Measurements from ENCODE around the gene MED13L. TPM values are rescaled to one million over a fixed set of nuclear protein-coding genes. Genes with fewer than 3 reads are reported as not detected.
"Not testable (repeated sequence)": the region's sequence is repeated elsewhere in the genome, so short reads cannot be mapped to it uniquely, and the experiment has no call there.

Gene MED13L
- total RNA-seq, 1 experiment from 2014 or later: 69.5 TPM

DNA sequence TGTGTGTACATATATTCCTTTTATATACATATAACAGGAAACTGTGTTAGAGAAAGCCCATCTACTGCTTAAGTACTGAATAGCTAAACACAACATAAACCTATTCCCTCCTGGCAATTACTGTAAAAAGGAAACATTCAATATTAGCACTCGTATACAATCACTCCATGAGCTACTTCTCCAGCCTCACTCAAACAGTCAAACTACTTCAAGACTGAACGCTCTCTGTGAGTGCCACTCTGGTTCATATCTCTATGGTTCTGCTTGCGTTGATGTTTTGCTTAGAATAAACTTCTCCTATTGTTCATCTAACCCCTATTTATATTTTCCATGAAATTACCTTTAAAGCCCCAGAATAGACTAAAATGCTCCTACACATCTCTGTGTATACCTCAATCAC lies 243.7 kb downstream of the MED13L start:
- peaks cover 18% of the 10 kb centered on the region for H3K4me1 ChIP-seq (replicated peaks)
- no peaks in the 10 kb centered on the region for H3K27me3 ChIP-seq (replicated peaks)
- H3K4me3 ChIP-seq: no peak overlapping the region
- no peak for DNase-seq (ENCODE audit: low read depth in 1 of 2, low spot score in 2 of 2)
- H3K36me3 ChIP-seq: 0 out of 2 replicates have a peak, but pooled peaks cover 3% of the 10 kb centered on the region
- H3K27ac ChIP-seq: no peak overlapping the region
- H3K9me3 ChIP-seq (replicated peaks): no peaks in the 10 kb centered on the region

DNA sequence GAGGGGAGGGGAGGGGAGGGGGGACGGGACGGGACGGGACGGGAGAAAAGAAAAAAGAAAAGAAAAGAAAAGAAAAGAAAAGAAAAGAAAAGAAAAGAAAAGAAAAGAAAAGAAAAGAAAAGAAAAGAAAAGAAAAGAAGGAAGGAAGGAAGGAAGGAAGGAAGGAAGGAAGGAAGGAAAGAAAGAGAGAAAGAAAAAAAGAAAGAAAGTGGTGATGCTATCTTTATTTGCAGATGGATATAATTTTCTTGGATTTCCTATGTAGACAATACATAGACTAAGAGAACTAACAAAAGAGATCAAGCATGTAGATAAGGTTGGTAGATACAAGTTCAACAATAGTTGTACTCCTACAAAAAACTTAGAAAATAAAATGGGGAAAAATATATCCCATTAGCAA lies 245.9 kb downstream of the MED13L start:
- H3K9me3 ChIP-seq (replicated peaks); H3K4me3 ChIP-seq; H3K36me3 ChIP-seq; H3K27ac ChIP-seq; H3K4me1 ChIP-seq (replicated peaks); H3K27me3 ChIP-seq (replicated peaks); DNase-seq (ENCODE audit: low read depth in 1 of 2, low spot score in 2 of 2): not testable (repeated sequence)

DNA sequence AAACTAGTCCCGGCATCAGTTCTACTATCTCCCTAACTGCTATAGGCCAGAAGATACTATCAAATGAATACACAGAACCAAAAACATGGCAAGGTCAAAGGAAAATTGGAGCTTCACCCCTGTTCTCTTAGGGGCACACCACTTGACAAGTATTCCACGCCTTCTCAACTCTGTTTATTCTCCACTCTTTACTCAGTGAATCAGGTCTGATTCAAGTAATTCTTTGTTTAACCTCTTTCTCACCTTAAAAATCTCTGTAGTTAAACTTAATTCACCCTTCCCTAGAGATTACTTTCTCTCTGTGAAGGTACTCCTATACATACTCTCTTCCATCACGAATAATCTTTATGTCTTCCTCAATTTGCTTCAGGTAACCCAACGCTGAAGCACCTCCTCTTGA lies 248.9 kb downstream of the MED13L start:
- DNase-seq (ENCODE audit: low read depth in 1 of 2, low spot score in 2 of 2): no peak
- no peak overlapping the region for H3K4me3 ChIP-seq
- 0 out of 2 replicates have a peak, but pooled peaks cover 3% of the 10 kb centered on the region for H3K36me3 ChIP-seq
- H3K4me1 ChIP-seq (replicated peaks): no peaks in the 10 kb centered on the region; the same call in 1 of the 2 replicates
- H3K9me3 ChIP-seq (replicated peaks): no peaks in the 10 kb centered on the region
- H3K27me3 ChIP-seq (replicated peaks): no peaks in the 10 kb centered on the region
- H3K27ac ChIP-seq: no peak overlapping the region

DNA sequence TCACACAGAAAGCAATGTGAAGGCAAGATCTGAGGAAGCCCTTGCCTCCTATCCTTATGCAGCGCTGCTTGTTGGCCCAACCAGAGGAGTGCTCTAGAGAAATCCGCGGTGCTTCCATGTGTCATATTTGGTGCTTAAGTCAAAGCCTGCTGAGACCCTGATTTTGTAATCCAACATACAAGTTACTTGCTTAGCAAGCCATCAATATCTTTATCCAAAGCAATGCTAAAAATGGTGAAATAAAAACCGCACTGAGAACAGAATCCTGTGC lies 250.0 kb downstream of the MED13L start:
- Histone ChIP-seq H3K4me3 (no peak overlapping the region), H3K36me3 (0 out of 2 replicates have a peak, but pooled peaks cover 3% of the 10 kb centered on the region), H3K27ac (no peak overlapping the region), H3K27me3 (replicated peaks) (no peaks in the 10 kb centered on the region), H3K4me1 (replicated peaks) (no peaks in the 10 kb centered on the region; the same call in 1 of the 2 replicates), H3K9me3 (replicated peaks) (no peaks in the 10 kb centered on the region)
- DNase-seq (ENCODE audit: low read depth in 1 of 2, low spot score in 2 of 2): no peak

DNA sequence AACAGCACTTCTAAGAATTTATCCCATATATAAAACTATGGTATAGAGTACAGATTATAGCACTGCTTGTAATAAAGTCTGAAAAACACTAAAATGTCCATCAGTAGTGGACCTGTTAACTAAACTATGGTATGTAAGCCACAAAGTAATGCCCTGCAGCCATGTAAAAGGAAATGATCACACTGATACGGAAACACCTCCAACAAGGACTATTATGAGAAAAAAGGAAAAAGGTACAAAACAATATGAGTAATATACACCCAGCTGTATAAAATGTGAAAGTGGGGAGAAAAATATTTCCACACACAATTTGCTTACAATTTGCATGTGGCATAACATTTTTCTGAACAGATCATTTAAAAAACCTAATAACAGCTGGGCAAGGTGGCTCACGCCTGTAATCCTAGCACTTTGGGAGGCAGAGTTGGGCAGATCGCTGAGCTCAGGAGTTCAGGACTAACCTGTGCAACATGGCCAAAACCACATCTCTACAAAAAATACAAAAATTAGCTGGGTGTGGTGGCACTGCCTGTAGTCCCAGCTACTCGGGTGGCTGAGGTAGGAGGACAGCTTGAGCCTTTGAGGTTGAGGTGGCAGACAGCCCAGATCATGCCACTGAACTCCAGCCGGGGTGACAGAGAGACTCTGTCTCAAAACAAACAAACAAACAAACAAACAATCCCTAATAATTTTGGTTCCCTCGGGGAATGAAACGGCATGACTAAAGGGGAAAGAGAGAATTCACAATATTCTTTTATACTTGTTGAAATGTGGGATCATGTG lies 250.5 kb downstream of the MED13L start:
- Histone ChIP-seq H3K27me3 (replicated peaks) (no peaks in the 10 kb centered on the region), H3K9me3 (replicated peaks) (no peaks in the 10 kb centered on the region), H3K36me3 (0 out of 2 replicates have a peak, but pooled peaks cover 3% of the 10 kb centered on the region), H3K27ac (no peak overlapping the region), H3K4me1 (replicated peaks) (no peaks in the 10 kb centered on the region; the same call in 1 of the 2 replicates), H3K4me3 (no peak overlapping the region)
- no peak for DNase-seq (ENCODE audit: low read depth in 1 of 2, low spot score in 2 of 2)

DNA sequence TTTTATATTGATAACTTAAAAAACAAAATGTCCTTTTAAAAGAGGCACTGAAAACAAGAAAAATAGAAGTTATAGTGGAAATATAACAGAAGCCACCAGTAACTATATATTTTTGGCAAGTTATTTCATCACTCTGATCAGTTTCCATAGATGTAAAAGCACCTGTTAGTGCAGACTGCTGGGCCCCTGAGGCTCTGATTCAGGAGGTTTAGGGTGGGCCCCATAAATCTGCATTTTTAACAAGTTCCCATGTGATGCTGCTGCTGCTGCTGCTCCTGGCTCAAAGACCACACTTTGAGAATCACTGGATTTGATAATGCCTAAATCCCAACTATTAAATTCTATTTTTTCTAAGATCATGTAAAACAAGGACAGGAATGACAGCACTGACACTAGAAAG lies 251.1 kb downstream of the MED13L start:
- no peak overlapping the region for H3K27ac ChIP-seq
- no peak for DNase-seq (ENCODE audit: low read depth in 1 of 2, low spot score in 2 of 2)
- H3K4me1 ChIP-seq (replicated peaks): no peaks in the 10 kb centered on the region; the same call in 1 of the 2 replicates
- 0 out of 2 replicates have a peak, but pooled peaks cover 3% of the 10 kb centered on the region for H3K36me3 ChIP-seq
- H3K27me3 ChIP-seq (replicated peaks): no peaks in the 10 kb centered on the region
- H3K9me3 ChIP-seq (replicated peaks): no peaks in the 10 kb centered on the region
- H3K4me3 ChIP-seq: no peak overlapping the region

DNA sequence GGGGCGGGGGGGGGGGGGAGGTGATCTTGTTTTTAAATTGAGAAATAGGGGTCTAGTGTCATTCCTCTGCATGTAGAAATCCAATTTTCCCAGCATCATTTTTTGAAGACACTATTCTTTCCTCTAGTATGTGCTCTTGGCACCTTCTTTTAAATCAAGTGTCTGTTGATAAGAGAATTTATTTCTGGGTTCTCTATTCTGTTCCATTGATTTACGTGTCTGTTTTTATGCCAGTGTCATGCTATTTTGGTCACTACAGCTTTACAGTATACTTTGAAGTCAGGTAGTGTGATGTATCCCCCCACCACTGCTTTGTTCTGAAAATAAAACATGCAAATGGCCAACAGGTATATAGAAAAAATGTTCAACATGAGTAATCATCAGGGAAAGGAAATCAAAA lies 252.7 kb downstream of the MED13L start:
- H3K27ac ChIP-seq: no peak overlapping the region
- DNase-seq (ENCODE audit: low read depth in 1 of 2, low spot score in 2 of 2): no peak
- no peaks in the 10 kb centered on the region; the same call in 1 of the 2 replicates for H3K4me1 ChIP-seq (replicated peaks)
- no peak overlapping the region for H3K4me3 ChIP-seq
- no peaks in the 10 kb centered on the region for H3K27me3 ChIP-seq (replicated peaks)
- no peaks in the 10 kb centered on the region for H3K9me3 ChIP-seq (replicated peaks)
- peaks cover 6% of the 10 kb centered on the region for H3K36me3 ChIP-seq

DNA sequence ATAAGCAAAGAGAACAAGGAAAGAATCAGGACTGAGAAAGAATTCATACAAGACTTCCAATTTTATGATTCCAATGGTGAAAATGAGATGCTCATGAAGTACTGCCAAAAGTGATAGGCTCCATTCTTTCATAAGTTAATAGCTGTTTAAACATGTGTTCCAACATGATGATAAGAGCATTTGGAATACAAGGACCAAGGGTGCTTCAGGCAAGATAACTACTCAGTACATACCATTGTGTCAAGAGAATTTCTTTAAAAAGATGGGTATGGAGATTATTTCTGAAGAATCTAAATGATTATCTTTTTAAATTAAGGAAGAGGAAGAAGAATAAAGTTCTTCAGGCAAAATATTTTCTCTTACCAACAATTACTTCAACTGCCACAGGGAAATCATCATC lies 258.1 kb downstream of the MED13L start:
- no peak for DNase-seq (ENCODE audit: low read depth in 1 of 2, low spot score in 2 of 2)
- H3K4me1 ChIP-seq (replicated peaks): peaks cover 8% of the 10 kb centered on the region; the same call in 1 of the 2 replicates
- no peak overlapping the region for H3K4me3 ChIP-seq
- no peaks in the 10 kb centered on the region for H3K27me3 ChIP-seq (replicated peaks)
- no peak overlapping the region for H3K27ac ChIP-seq
- no peaks in the 10 kb centered on the region for H3K9me3 ChIP-seq (replicated peaks)
- peaks cover 40% of the 10 kb centered on the region for H3K36me3 ChIP-seq

DNA sequence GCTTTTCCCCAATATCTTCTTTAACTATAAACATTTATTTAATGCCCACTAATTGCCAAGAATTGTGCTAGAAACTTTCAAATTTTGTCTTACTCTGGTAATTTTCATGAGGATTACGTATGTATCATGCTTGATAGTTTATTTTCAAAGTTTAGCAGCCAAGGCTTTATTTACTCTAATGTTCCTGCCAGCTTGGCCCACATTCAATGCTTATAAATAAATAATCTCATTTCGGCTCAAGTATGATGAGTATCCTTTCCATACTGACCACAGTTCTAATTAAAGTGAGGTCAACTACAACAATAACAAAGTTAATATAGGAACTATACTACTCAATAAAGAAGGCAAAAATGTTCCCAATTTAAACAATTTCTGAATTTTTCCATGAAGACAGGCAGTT lies 259.2 kb downstream of the MED13L start:
- no peak overlapping the region for H3K4me3 ChIP-seq
- H3K9me3 ChIP-seq (replicated peaks): no peaks in the 10 kb centered on the region
- peaks cover 8% of the 10 kb centered on the region; the same call in 1 of the 2 replicates for H3K4me1 ChIP-seq (replicated peaks)
- no peak overlapping the region for H3K27ac ChIP-seq
- no peak for DNase-seq (ENCODE audit: low read depth in 1 of 2, low spot score in 2 of 2)
- H3K36me3 ChIP-seq: peaks cover 49% of the 10 kb centered on the region
- no peaks in the 10 kb centered on the region for H3K27me3 ChIP-seq (replicated peaks)

DNA sequence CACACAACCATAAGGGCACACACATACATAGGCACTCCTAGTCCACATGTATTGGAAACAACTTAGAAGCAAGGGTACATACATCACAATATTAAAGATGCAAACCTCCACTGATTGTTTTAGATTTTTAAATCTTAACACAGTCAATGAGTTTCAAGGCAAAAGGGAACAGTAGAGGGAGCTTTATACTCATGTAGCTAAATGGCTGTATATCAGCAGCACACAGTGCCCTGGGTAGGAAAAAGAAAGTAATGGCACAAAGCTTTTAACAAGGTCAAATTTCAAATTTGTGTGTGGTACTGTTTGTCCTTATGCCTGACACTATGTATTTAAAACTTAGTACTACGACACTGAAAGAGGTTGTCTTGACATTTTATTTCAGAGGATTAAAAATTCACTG lies 262.0 kb downstream of the MED13L start:
- peak in 1 of 2 experiments; percentile 32 for DNase-seq (ENCODE audit: low read depth in 1 of 2, low spot score in 2 of 2)
- H3K9me3 ChIP-seq (replicated peaks): no peaks in the 10 kb centered on the region
- H3K27ac ChIP-seq: no peak overlapping the region
- no peak overlapping the region for H3K4me3 ChIP-seq
- H3K27me3 ChIP-seq (replicated peaks): no peaks in the 10 kb centered on the region
- peaks cover 66% of the 10 kb centered on the region for H3K36me3 ChIP-seq
- peaks cover 8% of the 10 kb centered on the region; the same call in 1 of the 2 replicates for H3K4me1 ChIP-seq (replicated peaks)

DNA sequence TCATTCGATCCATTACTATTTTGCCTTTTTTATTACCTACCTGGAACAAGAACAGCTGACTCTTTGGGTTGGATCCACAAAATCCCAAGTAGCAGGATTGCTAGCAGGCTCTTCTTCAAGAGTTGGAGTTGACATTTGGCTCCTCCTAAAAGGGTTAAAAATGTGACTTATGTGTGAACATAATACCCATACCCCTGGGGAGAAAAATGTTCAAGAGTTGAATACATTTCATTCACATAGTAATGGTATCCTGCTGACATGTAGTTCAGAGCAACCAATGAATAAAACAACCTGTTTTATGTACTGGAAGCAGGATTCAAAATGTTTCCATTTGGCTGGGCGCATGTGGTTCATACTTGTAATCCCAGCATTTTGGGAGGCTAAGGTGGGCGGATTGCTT lies 264.7 kb downstream of the MED13L start:
- peaks cover 3% of the 10 kb centered on the region; the same call in 1 of the 2 replicates for H3K4me1 ChIP-seq (replicated peaks)
- H3K36me3 ChIP-seq: peaks cover 63% of the 10 kb centered on the region
- DNase-seq (ENCODE audit: low read depth in 1 of 2, low spot score in 2 of 2): no peak
- H3K4me3 ChIP-seq: no peak overlapping the region
- H3K27ac ChIP-seq: no peak overlapping the region
- H3K27me3 ChIP-seq (replicated peaks): no peaks in the 10 kb centered on the region
- H3K9me3 ChIP-seq (replicated peaks): no peaks in the 10 kb centered on the region

DNA sequence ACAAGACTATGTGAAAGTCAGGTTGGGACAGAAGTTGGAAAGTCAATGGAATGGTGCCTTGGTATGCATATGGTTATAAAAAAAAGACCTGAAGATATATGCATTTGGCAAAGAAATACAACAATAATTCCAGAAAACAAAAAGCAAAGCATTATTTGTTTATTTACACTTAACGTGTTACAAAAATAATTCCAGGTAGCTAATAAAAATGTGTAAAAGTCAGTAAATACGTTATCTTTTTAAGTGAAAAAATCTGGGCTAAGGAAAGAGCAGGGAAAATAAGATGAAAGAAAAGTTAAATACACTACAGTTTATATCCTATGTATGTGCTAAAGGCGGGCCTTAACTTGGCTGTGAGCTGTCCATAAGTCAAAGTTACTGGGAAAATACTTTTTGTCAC lies 266.3 kb downstream of the MED13L start:
- Histone ChIP-seq H3K36me3 (peaks cover 71% of the 10 kb centered on the region), H3K27me3 (replicated peaks) (no peaks in the 10 kb centered on the region), H3K4me3 (no peak overlapping the region), H3K9me3 (replicated peaks) (no peaks in the 10 kb centered on the region), H3K27ac (no peak overlapping the region), H3K4me1 (replicated peaks) (no peaks in the 10 kb centered on the region)
- no peak for DNase-seq (ENCODE audit: low read depth in 1 of 2, low spot score in 2 of 2)

DNA sequence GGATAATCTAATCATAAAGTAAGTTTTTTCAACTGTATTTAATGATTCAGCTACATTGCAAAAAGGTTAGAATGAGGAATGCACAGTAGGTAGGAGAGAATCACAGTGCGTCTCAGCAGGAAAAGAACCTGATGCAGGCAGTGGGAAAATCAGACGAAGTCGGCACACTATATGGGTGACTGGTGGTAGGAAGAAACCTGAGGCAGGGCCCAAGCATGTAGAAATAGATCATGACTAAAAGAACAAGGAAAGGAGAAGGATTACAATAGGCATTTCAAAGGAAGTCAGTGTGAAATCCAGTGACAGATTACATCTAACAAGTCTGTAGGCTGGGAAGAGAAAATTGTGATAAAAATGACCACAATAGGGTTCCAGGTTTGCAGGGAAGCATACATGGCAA lies 267.0 kb downstream of the MED13L start:
- DNase-seq (ENCODE audit: low read depth in 1 of 2, low spot score in 2 of 2): no peak
- H3K9me3 ChIP-seq (replicated peaks): no peaks in the 10 kb centered on the region
- H3K36me3 ChIP-seq: peaks cover 78% of the 10 kb centered on the region
- H3K27me3 ChIP-seq (replicated peaks): no peaks in the 10 kb centered on the region
- no peak overlapping the region for H3K27ac ChIP-seq
- no peaks in the 10 kb centered on the region for H3K4me1 ChIP-seq (replicated peaks)
- no peak overlapping the region for H3K4me3 ChIP-seq

DNA sequence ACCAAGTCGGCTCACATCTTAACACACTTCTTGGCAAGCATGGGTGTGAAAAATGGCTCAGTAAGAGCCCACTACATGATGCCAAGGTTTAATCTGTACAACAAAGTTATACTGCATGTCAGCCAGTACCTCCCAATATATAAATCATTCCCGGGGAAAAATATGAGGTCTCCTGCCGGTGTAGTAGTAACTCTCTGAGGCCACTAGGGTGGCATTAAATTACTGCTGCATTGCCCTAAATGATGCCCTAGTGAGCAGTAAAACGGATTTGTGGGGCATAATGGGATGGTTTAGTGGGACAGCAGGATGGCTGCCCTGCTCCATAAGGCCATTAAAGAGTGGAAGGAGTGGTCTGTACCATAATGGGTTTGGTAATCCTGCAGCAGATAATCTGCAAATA lies 267.7 kb downstream of the MED13L start:
- H3K27me3 ChIP-seq (replicated peaks): no peaks in the 10 kb centered on the region
- no peak overlapping the region for H3K4me3 ChIP-seq
- H3K27ac ChIP-seq: no peak overlapping the region
- peaks cover 77% of the 10 kb centered on the region for H3K36me3 ChIP-seq
- H3K9me3 ChIP-seq (replicated peaks): no peaks in the 10 kb centered on the region
- no peak for DNase-seq (ENCODE audit: low read depth in 1 of 2, low spot score in 2 of 2)
- no peaks in the 10 kb centered on the region for H3K4me1 ChIP-seq (replicated peaks)

DNA sequence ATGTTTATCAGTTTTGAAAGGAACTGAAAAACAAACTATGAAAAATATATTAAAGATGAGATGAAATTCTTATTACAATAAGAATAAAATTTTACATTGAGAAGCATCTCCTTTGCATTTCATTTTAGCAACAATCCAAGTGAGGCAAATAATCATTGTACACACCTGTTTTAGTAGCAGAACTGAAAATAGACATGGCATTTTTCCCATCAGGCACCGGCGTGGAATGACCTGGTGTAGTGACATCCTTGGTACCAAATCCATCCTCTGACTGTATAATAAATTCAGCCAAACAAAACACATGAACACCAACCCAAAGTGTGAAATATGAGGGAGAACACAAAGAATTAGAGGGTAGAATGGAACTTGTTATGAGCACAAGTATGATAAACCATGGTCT lies 271.4 kb downstream of the MED13L start:
- H3K36me3 ChIP-seq: peaks cover 72% of the 10 kb centered on the region
- H3K4me1 ChIP-seq (replicated peaks): no peaks in the 10 kb centered on the region
- no peak for DNase-seq (ENCODE audit: low read depth in 1 of 2, low spot score in 2 of 2)
- no peaks in the 10 kb centered on the region for H3K27me3 ChIP-seq (replicated peaks)
- H3K9me3 ChIP-seq (replicated peaks): no peaks in the 10 kb centered on the region
- no peak overlapping the region for H3K4me3 ChIP-seq
- no peak overlapping the region for H3K27ac ChIP-seq

Measured in SJSA1 (cell line).